Fibroblast of the aortic adventitia (primary cell): ENCODE results near the gene PVRIG. TPM values are rescaled to one million over a fixed set of nuclear protein-coding genes. Genes with fewer than 3 reads are reported as not detected.
"Not testable (repeated sequence)": the region's sequence is repeated elsewhere in the genome, so short reads cannot be mapped to it uniquely, and the experiment has no call there.

Experiments used
- DNase-seq: peaks from one replicate; pipeline ENCODE4 v3.0.0-alpha.2; 2010; ENCODE audit warnings: low read depth
- H3K4me3 ChIP-seq: 2 replicates; pipeline ENCODE4 v1.5.1; 2011; ENCODE audit warnings: low read depth, mild to moderate bottlenecking, control low read depth, low read length, moderate library complexity
- total RNA-seq: library from RNA; depleted of rRNA; stranded (reverse); fragments of >200 nt; gene quantifications from 2 replicates; pipeline ENCODE4 v1.2.3, GENCODE V29; 2012; ENCODE audit warnings: low replicate concordance
- TF ChIP-seq, protein P1 (sequence below): IDR thresholded peaks from 2 replicates; pipeline ENCODE4 v1.5.1; 2011; ENCODE audit warnings: mild to moderate bottlenecking, low read length, control low read depth, inconsistent platforms; ENCODE audit not compliant: insufficient read depth

PVRIG gene
- total RNA-seq: not detected in 2 replicates

DNA sequence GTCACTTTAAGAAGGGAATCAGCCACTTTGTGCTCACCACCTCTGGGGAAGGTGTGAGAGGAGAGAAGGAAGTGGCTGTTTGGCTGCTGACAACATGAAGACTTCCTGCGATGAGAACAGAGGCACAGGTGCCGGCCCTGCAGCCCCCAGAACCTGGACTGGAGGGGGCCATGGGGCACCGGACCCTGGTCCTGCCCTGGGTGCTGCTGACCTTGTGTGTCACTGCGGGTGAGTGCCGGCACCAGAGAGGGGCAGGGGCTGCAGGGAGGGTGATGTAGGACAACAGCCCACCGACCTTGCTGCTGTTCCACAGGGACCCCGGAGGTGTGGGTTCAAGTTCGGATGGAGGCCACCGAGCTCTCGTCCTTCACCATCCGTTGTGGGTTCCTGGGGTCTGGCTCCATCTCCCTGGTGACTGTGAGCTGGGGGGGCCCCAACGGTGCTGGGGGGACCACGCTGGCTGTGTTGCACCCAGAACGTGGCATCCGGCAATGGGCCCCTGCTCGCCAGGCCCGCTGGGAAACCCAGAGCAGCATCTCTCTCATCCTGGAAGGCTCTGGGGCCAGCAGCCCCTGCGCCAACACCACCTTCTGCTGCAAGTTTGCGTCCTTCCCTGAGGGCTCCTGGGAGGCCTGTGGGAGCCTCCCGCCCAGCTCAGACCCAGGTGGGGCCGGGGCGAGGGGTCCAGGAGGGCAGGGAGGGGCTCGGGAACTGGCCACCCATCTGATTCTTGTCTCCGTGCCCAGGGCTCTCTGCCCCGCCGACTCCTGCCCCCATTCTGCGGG, at the start of gene PVRIG:
Gene PVRIG (plus strand): TSS at position 149 of the 785 bp plus-strand sequence. CDS start 22 bp downstream, at position 171.
- not testable (repeated sequence) for H3K4me3 ChIP-seq, DNase-seq

- TF ChIP-seq, protein P1, sequence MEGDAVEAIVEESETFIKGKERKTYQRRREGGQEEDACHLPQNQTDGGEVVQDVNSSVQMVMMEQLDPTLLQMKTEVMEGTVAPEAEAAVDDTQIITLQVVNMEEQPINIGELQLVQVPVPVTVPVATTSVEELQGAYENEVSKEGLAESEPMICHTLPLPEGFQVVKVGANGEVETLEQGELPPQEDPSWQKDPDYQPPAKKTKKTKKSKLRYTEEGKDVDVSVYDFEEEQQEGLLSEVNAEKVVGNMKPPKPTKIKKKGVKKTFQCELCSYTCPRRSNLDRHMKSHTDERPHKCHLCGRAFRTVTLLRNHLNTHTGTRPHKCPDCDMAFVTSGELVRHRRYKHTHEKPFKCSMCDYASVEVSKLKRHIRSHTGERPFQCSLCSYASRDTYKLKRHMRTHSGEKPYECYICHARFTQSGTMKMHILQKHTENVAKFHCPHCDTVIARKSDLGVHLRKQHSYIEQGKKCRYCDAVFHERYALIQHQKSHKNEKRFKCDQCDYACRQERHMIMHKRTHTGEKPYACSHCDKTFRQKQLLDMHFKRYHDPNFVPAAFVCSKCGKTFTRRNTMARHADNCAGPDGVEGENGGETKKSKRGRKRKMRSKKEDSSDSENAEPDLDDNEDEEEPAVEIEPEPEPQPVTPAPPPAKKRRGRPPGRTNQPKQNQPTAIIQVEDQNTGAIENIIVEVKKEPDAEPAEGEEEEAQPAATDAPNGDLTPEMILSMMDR: no peak
- DNase-seq: no peak
- H3K4me3 ChIP-seq: no peak overlapping the region
Observed at GRCh38 chr7:100170101-100170897, 49.5 kb upstream of the PVRIG start.

GRCh38 chr7:100171087-100171681, 48.6 kb upstream of the PVRIG start:
- peak overlapping the region; percentile 25 for H3K4me3 ChIP-seq
- no peak for DNase-seq
- TF ChIP-seq, protein P1: no peak

DNA sequence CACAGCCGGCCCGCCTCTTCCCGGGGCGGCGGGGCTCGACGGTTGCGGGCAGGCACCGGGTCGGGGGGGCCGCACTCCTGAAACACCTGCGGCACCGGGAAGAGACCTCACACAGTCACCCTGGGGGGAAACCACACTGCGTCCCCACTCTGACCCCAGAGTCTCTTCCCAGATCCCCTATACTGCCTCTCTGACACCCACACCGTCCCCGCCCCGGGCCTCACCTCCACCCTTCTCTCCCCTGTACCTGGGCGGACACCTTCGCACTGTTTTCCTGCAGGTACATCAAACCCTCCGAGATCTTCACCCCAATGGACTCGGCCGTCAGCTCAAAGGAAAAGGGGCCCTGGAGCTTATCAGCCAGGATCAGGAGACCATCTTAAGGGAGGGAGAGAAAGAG, 47.9 kb upstream of the PVRIG start:
- TF ChIP-seq, protein P1: no peak
- no peak overlapping the region for H3K4me3 ChIP-seq
- DNase-seq: no peak

DNA sequence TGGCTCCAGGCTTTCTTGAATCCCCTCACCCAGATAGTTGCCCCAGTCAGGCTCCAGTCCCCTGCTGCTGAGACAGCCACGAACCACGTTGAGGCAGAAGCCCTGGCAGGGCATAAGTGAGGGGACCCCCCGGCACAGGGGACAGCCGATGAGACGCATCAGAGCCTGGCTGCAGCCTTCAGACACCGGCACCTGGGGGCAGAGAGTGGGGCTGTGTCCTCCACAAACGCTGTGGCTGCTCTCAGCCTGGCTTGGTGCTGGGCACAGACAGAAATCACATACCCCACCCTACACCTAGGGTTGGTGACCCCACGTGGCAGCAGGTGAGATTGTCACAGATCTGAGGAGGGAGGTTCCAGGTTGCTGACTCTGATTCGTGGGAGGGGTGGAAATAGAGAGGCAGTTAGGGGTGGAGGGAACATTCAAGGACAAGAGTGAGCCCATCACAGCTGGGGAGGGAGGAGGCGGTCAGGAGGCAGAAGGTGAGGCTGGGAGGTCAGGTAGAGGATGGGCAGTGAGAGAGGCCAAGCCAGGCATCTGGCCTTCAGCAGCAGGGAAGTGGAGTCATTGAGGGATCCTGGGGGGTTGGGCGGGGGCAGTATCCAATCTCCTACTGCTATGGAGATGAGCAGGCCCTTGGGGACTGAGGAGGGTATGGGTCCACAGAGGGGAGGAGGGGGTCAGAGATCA, 45.8 kb upstream of the PVRIG start:
- DNase-seq: no peak
- H3K4me3 ChIP-seq: no peak overlapping the region
- TF ChIP-seq, protein P1: no peak

DNA sequence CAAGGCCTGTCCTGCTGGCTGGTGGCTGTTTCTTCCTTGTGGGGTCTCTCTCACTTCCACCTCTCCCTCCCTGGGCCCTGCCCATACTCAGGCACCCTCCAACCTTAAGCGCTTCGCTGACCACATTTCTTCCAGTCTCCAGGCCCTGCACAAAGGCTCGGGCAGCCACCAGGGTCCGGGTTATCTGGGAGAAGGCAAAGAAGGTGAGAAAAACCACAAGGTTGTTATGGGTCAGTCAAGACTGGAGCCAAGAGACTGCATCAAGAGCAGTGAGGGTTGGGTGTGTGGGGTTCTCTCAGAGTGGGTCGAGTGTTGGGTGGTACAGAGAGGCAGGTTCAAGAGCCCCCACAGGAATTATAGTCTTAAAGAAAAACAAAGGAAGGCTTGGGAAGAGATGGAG, 45.2 kb upstream of the PVRIG start:
- DNase-seq: no peak
- H3K4me3 ChIP-seq: no peak overlapping the region
- TF ChIP-seq, protein P1: no peak
